ENCODE measurements around the gene ANK3. TPM values are rescaled to one million over a fixed set of nuclear protein-coding genes. Genes with fewer than 3 reads are reported as not detected.

The ANK3 gene
- total and polyA plus RNA-seq, 2 experiments from 2014 or later = 26.2 to 49.0 TPM

- H3K4me3 ChIP-seq = no peak overlapping the region
- no peaks in the 10 kb centered on the region for H3K36me3 ChIP-seq (replicated peaks; ENCODE audit: insufficient read depth, low read depth)
- no peak for TF ChIP-seq EZH2 (IDR thresholded peaks at IDR 0.05; ENCODE audit: borderline replicate concordance)
- TF ChIP-seq EZH2phosphoT487 (IDR thresholded peaks at IDR 0.05; ENCODE audit: low read depth, severe bottlenecking, unreplicated experiment) = no peak
- TF ChIP-seq, protein P1, sequence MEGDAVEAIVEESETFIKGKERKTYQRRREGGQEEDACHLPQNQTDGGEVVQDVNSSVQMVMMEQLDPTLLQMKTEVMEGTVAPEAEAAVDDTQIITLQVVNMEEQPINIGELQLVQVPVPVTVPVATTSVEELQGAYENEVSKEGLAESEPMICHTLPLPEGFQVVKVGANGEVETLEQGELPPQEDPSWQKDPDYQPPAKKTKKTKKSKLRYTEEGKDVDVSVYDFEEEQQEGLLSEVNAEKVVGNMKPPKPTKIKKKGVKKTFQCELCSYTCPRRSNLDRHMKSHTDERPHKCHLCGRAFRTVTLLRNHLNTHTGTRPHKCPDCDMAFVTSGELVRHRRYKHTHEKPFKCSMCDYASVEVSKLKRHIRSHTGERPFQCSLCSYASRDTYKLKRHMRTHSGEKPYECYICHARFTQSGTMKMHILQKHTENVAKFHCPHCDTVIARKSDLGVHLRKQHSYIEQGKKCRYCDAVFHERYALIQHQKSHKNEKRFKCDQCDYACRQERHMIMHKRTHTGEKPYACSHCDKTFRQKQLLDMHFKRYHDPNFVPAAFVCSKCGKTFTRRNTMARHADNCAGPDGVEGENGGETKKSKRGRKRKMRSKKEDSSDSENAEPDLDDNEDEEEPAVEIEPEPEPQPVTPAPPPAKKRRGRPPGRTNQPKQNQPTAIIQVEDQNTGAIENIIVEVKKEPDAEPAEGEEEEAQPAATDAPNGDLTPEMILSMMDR (IDR thresholded peaks at IDR 0.05; ENCODE audit: poor library complexity) = no peak
- no peak for DNase-seq (ENCODE audit: low spot score)
- H3K27ac ChIP-seq = no peak overlapping the region
- no peaks in the 10 kb centered on the region for H3K27me3 ChIP-seq
- no peaks in the 10 kb centered on the region for H4K20me1 ChIP-seq (ENCODE audit: insufficient read depth, poor library complexity, severe bottlenecking)
- H3K9me3 ChIP-seq (ENCODE audit: low read depth) = no peaks in the 10 kb centered on the region
- H2AFZ ChIP-seq = no peak overlapping the region
- H3K79me2 ChIP-seq = no peaks in the 10 kb centered on the region
- H3K4me2 ChIP-seq = no peak overlapping the region
- no peaks in the 10 kb centered on the region for H3K9me2 ChIP-seq (replicated peaks; ENCODE audit: insufficient read depth)
- WGBS (ENCODE audit: low lambda C conversion rate, missing lambda C conversion rate) = 100% methylated on average over 1 of the region's 1 CpG
- no peaks in the 10 kb centered on the region for H3K4me1 ChIP-seq (ENCODE audit: insufficient read depth)
These were observed 364.4 kb downstream of the ANK3 start for GRCh38 chr10:60025279-60025678.

- Histone ChIP-seq H3K9me2 (replicated peaks; ENCODE audit: insufficient read depth) (no peaks in the 10 kb centered on the region), H3K27me3 (no peaks in the 10 kb centered on the region), H4K20me1 (ENCODE audit: insufficient read depth, poor library complexity, severe bottlenecking) (no peaks in the 10 kb centered on the region), H3K4me2 (no peak overlapping the region), H3K27ac (no peak overlapping the region), H3K9me3 (ENCODE audit: low read depth) (no peaks in the 10 kb centered on the region), H3K4me3 (no peak overlapping the region), H3K4me1 (ENCODE audit: insufficient read depth) (no peaks in the 10 kb centered on the region), H3K79me2 (no peaks in the 10 kb centered on the region), H2AFZ (no peak overlapping the region), H3K36me3 (replicated peaks; ENCODE audit: insufficient read depth, low read depth) (no peaks in the 10 kb centered on the region)
- TF ChIP-seq EZH2 (IDR thresholded peaks at IDR 0.05; ENCODE audit: borderline replicate concordance) (no peak), EZH2phosphoT487 (IDR thresholded peaks at IDR 0.05; ENCODE audit: low read depth, severe bottlenecking, unreplicated experiment) (no peak)
- TF ChIP-seq, protein P1 (IDR thresholded peaks at IDR 0.05; ENCODE audit: poor library complexity) = no peak
- WGBS (ENCODE audit: low lambda C conversion rate, missing lambda C conversion rate) = 98% methylated on average over 4 of the region's 4 CpGs
- no peak for DNase-seq (ENCODE audit: low spot score)
These were observed 365.2 kb downstream of the ANK3 start for GRCh38 chr10:60024506-60024905.

DNA sequence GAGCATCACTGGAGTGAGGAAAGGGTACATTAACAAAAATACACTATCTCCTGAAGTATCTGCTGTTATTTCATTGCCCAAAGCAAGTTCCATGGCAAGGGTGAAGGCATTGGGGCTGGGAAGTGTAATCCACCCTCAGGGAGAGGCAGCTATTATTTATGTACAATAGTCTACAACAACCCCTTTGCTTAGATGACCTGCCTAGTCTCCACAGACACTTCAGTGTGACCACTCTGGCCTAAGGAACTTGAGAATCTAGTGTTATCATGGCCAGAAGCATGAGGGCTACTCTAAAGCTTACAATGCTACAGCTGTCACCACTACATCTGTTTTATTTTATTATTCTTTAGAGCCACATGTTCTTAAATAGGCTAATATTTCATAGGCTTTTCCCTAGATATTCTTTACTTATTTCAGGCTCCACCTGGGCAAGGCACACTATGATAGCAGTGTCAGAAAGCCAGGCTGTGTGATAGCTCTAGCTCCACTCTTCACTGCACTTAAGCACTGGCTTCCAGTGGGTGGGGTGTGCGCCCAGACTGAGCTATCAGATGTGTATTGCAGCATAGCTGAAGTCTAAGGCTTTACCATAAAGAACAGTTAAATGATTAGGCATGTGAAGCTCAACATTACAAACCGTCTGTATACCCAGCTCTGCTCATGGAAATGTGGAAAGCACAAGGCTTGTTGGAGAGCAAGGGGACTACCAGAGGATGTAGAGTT, 366.4 kb downstream of the ANK3 start:
- H3K4me1 ChIP-seq (ENCODE audit: insufficient read depth) = no peaks in the 10 kb centered on the region
- no peaks in the 10 kb centered on the region for H4K20me1 ChIP-seq (ENCODE audit: insufficient read depth, poor library complexity, severe bottlenecking)
- H3K9me2 ChIP-seq (replicated peaks; ENCODE audit: insufficient read depth) = no peaks in the 10 kb centered on the region
- WGBS (ENCODE audit: low lambda C conversion rate, missing lambda C conversion rate) = 68% methylated on average over 2 of the region's 2 CpGs
- H3K4me3 ChIP-seq = no peak overlapping the region
- no peaks in the 10 kb centered on the region for H3K79me2 ChIP-seq
- DNase-seq (ENCODE audit: low spot score) = no peak
- H3K4me2 ChIP-seq = no peak overlapping the region
- H2AFZ ChIP-seq = no peak overlapping the region
- H3K36me3 ChIP-seq (replicated peaks; ENCODE audit: insufficient read depth, low read depth) = no peaks in the 10 kb centered on the region
- H3K27ac ChIP-seq = no peak overlapping the region
- H3K9me3 ChIP-seq (ENCODE audit: low read depth) = no peaks in the 10 kb centered on the region
- no peaks in the 10 kb centered on the region for H3K27me3 ChIP-seq
- no peak for TF ChIP-seq EZH2phosphoT487 (IDR thresholded peaks at IDR 0.05; ENCODE audit: low read depth, severe bottlenecking, unreplicated experiment)
- TF ChIP-seq, protein P1 (IDR thresholded peaks at IDR 0.05; ENCODE audit: poor library complexity) = no peak
- no peak for TF ChIP-seq EZH2 (IDR thresholded peaks at IDR 0.05; ENCODE audit: borderline replicate concordance)
